Loucy (cell line): ENCODE results near the gene APPL1.

Source experiments
- EZH2phosphoT487 ChIP-seq: fragments of 200-600 bp; IDR thresholded peaks from 2 replicates; pipeline ENCODE4 v1.6.1; 2018; ENCODE audit warnings: antibody characterized with exemption, mild to moderate bottlenecking, moderate library complexity, borderline replicate concordance
- TF ChIP-seq, protein P1 (sequence below): fragments of 200-600 bp; sonication (generic); conservative IDR thresholded peaks from 2 replicates; pipeline ENCODE4 v1.5.1; 2014; ENCODE audit warnings: mild to moderate bottlenecking, antibody characterized with exemption, low read length

DNA sequence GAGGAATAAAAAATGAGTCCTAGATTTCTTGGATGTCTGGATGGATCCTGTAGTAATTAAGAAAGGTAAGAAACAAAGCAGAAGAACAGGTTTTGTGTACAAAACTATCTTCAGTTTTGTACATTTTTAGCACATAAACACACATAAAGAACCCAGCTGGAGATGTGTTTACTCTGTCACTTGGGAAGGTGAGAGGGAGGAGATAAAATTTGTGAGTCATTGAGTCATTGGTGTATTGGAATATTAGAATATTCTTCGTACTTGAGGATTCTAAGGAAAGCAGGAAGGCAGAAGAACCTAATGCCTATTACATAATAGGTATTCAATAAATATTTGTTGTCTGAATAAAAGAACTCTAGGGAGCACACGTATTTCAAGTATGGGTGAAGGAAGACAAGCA, 17.4 kb downstream of the APPL1 start:
- TF ChIP-seq, protein P1, sequence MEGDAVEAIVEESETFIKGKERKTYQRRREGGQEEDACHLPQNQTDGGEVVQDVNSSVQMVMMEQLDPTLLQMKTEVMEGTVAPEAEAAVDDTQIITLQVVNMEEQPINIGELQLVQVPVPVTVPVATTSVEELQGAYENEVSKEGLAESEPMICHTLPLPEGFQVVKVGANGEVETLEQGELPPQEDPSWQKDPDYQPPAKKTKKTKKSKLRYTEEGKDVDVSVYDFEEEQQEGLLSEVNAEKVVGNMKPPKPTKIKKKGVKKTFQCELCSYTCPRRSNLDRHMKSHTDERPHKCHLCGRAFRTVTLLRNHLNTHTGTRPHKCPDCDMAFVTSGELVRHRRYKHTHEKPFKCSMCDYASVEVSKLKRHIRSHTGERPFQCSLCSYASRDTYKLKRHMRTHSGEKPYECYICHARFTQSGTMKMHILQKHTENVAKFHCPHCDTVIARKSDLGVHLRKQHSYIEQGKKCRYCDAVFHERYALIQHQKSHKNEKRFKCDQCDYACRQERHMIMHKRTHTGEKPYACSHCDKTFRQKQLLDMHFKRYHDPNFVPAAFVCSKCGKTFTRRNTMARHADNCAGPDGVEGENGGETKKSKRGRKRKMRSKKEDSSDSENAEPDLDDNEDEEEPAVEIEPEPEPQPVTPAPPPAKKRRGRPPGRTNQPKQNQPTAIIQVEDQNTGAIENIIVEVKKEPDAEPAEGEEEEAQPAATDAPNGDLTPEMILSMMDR = no peak
- TF ChIP-seq EZH2phosphoT487 = no peak
